ENCODE results near the gene GPRIN3.
A peak's percentile ranks its signal among the peaks of the same experiment; 100 is the strongest.

Gene GPRIN3

DNA sequence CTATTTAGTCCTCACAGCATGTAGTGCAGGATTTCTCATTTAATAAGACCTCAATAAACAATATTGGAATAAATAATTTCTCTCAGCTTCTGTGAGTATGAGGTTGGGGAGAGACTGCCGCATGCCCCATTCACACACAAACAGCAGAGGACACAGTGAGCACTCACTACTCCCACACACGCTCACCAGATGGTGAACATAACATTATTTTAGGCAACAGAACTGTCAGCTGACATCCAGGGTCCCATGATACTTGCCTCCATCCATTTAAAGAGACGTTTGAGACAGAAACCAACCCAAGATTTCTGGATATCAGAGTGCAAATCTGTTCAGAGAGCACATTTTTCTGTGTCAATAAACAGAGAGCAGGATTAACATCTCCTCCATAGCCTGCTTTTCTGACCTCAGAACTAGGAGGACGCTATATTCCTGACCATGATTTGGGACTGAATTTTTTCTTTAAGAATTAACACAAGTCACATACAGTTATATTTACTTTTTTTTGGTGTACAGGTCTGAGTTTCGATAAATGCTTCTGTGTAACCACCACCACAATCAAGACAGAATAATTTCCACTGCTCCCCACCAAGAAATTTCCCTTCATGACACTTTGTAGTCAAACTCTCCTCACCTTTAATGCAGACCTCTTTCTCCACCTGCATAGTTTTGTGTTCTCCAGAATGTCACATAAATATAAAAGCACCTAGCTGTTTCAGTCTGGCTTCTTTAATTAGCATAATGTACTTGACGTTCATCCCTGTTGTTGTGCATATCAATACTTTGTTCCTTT lies 16.7 kb downstream of the GPRIN3 start:
- no peak for DNase-seq (ENCODE audit: low spot score)

DNA sequence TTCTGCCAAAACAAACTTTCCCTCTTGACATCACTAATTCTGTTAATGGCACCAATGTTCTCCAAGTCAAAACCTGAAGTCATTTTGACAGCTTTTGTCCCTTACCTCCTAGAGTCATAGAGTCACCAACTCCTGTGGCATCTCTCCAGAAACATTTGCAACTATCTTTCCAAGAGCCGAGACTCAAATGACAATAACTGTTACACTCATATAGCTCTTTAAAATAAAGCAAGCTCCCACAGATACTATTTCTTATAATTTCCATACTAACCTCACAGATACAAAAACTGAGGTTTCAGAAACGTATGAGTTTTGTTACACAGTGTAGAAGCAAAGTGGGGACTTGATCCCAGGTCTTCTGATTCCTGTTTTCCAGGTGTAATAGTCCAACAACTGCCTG lies 18.3 kb downstream of the GPRIN3 start:
- DNase-seq (ENCODE audit: low spot score): no peak

DNA sequence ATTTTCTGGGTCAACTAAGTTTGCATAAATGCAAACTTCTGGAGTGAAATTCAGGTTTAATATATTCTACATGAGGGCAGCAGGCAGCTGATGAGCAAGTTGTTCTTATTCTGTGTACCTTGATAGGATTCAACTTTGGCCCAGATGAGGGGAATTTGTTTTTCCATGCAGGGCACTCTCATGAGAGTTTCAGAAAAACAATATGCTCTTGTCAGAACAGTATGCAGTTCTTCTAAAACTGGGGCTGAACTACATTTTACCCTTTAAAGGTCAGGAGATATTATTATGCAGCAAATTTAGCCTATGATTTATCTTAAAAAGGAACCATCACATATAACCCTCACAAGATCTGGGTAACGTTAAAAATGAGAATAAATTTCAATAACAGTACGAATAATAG lies 19.2 kb downstream of the GPRIN3 start:
- no peak for DNase-seq (ENCODE audit: low spot score)

DNA sequence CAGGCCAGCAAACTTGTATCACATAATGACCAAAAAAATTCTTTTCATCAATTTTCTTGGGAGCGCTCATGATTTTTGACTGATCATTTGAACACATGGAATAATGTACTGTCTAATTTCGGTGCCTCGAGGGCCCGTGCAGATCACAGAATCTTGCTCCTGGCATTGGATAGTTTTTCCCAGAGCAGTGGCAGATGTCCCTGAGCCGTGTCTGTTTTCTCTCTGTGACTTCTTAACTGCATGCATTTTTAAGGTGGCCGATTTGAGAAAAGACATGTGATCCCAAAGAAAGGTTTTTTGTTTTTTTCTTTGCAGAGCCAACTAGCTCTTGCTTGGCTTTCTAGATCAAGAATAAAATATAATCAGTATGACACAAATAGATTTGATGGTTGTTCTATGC lies 19.7 kb downstream of the GPRIN3 start:
- DNase-seq (ENCODE audit: low spot score): no peak

DNA sequence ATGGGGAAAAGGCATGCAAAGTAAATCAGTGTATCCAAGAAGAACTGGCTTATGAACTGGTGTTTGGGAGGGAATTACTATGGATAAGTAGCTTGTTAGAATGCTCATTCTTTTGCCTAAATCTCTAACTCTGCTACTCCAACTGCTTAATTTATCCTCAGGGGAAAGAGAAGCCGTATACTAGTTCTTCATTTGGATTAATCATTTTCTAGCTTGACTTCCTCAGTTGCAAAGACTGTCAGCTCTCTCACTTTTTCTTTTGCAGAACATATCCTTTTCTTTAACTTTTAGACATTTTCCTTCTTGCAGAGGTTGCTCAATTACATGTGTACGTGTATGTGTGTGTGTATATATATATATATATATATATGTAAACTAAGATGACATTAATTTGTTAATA lies 21.9 kb downstream of the GPRIN3 start:
- DNase-seq (ENCODE audit: low spot score): no peak

DNA sequence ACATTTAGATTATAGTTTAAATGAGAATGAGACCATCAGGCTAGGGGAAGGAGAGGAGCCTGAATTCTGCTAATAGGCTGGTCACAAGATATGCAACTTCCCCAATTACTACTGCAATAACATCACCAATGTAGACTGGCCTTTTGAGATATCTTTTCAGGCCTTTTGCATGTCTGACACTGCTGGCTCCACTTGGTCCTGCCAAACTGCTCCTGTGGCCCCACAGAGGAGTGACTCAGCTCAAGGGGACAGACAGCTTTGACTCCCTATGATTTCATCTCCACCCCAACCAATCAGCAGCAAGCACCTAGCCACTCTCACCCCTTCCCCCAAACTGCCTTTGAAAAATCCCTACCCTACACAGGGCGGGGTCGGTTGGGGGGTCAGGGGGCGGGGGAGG lies 22.8 kb downstream of the GPRIN3 start:
- no peak for DNase-seq (ENCODE audit: low spot score)

DNA sequence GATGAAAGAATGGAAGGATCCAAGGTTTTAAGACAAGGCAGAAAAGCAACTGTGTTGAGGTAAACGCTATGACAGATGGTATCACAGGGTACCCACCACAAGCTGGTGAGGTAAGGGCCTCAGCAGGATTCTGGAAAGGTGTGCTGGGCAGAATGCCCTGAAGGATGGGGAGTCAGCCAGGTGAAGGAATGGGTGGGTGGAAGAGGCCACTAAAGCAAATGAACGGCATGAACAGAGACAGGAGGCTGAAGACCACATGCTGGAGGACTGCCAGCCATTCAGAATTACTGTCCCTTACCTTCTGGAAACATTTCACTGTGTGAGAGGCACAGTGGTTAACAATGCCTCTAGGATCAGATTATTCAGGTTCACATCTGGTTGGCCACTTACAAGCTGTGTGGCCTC lies 23.6 kb downstream of the GPRIN3 start:
- DNase-seq (ENCODE audit: low spot score): no peak

DNA sequence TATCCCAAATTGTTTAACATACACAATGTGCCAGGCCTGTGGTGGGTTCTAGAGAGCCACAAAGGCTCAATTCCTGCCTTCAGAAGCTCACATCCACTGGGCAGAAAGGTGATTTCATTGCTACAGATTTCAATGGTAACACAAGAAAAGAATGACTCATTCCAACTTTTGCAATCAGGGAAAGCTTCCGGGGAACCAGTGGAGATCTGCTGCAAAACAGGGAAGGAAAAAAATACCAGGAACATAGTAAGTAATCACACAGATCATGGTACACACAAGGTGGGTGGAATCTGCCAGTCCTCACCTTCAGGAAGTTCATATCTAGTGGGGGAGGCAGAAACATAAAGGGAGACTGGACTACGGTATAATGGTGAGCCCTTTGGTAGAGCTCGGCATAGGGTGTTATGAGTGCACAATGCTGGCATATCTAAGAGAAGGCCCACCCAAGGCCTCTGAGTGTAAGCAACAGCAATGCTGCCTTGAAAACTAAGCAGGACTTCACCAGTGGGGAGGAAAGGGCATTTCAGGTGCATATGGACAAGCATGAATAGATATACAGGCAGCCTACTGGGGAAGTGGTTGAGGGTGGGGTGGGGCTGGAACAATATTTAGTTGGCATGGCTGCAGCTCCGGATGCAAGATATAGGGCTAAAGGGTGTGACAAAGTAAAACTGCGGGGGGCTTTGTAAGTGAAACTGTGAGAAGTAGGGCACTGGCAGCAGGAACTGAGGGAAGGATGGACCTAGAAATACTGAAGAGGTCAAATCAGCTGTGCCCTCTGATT lies 24.2 kb downstream of the GPRIN3 start:
- no peak for DNase-seq (ENCODE audit: low spot score)

DNA sequence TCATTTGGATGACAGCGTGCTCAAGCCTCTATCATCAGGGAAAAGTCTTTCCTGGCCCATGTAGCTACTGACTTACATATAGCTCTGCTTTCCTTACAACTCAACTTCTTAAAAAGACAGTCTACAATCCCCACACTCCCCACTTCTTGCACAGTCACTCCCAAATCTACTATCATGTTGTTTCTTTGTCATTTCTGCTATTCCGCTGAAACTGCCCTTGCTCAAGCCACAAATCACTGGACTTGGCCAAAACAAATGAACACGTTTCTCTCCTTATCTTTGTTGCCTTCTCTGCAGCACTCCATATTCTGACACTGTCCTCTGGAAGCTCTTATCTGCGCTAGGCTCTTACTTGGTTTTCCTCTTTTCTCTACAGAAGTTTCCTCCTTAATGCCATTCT lies 28.2 kb downstream of the GPRIN3 start:
- no peak for DNase-seq (ENCODE audit: low spot score)

DNA sequence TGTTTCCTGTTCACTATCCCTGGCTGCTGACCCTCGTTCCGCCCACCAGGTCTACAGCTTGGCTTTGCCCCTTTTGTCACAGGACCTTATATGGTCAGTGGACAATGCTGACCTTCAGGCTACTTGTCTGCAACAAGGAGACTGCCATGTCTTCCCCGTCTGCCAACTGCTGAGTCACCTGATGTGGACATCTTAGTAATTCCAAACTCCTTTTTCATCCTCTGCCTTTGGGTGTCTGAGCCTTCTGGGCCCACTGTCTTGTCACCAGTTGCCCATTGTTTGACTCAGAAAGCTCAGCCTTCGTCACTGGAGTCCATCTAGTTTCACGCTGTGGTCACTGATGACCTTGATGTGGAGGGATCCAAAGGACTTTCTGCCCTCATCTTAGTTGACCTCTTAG lies 30.2 kb downstream of the GPRIN3 start:
- DNase-seq (ENCODE audit: low spot score): no peak

DNA sequence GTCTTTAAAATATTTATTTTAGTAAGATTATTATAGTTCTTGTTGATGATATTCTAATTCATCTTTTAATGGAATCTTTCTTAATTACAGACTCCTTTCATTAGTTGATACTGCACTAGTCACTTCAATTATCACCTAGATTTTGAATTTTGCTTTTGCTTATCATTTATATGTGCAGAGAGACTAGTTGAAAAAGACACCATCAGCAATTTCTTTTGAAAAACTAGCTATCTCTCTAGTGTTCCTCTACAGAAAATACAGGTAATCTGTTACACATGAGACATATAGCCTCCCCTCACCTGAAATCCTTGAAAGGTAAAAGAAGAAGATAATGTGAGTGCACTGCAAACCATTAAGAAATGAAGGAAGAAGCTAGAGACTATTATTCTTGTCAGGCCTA lies 31.3 kb downstream of the GPRIN3 start:
- no peak for DNase-seq (ENCODE audit: low spot score)

DNA sequence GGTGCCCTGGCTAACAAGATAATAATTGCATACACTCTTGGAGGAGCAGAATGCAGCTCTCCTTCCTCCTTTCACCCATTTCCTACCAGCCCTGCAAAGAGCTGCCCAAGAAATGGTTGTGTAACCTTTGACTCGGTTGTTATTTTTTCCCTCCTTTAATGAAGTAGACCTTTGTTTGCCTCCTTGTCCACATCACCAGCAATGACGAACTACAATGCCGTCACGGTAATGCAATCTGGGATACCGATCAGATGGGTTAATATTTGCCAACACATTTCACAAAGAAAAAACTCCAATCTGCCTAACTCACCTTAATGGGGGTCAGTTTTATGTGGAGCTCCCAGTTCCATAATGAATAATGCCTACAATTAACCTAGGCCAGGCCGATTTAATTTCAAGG lies 32.0 kb downstream of the GPRIN3 start:
- DNase-seq (ENCODE audit: low spot score): no peak

DNA sequence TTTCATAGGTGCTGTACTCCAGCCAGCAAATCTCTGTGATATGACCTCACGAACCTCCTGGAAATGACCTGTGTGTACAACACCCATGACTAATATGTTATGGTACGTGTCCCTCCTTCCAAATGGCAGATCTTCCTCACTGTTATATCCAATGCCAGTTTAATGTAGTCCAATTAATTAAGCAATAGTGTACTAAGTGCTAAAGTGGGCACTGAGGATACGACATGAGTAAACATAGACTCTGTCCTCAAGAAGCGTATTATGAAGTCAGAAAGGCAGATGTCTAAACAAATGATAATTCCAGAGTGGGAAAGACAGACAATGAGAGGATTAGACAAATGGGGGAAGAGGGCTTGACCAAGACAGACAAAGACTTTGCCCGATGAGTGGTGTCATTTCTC lies 33.9 kb downstream of the GPRIN3 start:
- DNase-seq (ENCODE audit: low spot score): no peak

DNA sequence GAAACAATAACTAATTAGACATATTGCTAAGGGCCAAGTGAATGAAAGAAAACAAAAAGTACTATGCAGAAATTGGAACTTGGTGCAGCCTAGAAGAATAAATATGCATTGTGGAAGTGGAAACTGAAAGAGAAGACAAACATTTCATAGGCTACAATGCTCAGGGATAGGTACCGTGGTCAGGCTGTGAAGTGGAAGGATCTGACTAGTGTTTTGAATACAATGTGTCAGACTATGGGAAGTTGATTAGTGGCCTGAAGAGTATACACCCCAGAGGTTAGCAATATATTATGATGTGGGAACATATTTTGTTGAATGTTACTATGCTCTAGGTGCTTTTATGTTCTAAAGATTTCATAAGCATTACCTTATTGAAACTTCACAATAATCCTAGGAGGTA lies 36.8 kb downstream of the GPRIN3 start:
- DNase-seq (ENCODE audit: low spot score): no peak

DNA sequence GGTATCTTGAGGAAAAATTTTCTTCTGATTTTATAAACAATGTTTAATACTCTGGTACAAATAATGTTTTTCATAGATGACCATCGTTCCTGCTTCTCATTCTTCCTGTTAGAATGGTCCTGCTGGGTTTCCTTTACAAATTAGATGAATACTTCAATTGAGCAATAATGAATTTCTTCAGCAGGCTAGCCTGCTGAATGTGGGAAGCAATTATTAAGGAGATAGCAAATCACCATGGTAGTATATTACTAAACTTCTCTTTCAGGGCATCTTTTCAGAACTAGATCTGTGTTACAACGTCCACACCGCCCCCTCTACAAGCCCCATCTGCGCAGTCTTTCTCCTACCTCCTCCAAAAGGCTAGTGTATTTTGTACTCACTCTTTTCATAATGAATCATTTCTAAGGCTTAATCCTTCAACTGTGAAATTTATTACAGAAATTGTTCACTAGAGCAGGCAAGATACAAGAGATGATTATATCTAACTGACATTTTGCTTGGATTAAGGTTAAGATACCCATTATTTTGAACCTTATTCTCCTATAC lies 38.4 kb downstream of the GPRIN3 start:
- no peak for DNase-seq (ENCODE audit: low spot score)

DNA sequence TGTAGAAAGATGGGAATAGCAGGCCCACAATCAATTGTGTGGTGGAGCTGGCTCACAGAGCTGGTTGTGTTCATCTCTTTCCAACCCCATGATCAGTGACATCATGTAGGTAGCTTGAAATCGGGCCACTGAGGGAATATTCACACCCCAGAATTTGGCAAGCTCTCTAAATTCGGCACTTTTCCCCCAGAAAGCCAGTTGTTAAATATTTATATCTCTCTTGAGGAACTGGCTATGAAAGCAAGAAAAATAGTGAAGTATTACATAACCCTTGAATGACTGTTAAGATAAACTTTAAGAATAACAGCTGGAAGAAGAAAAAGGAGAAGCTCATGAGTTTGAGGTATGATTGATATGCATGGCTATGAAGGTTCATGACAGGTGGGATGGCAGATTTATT lies 38.9 kb downstream of the GPRIN3 start:
- DNase-seq (ENCODE audit: low spot score): no peak

DNA sequence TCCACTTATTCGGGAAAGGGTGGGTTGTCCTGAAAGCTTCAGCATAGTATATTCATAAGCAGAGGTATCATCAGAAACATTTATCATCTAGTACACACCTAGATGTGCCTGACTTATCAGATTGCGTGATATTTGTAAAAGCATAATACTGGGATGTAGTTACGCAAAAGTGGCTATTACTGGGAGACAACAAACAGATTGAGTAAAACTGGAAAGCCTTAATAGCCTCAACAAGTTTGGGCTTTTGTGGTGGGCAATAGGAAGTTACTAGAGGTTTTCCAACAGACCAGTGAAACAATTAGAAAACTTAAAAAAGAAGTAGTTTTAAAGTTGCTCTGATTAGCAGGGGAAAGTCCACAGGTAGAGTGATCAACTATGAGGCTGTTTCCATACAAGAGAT lies 39.8 kb downstream of the GPRIN3 start:
- no peak for DNase-seq (ENCODE audit: low spot score)

DNA sequence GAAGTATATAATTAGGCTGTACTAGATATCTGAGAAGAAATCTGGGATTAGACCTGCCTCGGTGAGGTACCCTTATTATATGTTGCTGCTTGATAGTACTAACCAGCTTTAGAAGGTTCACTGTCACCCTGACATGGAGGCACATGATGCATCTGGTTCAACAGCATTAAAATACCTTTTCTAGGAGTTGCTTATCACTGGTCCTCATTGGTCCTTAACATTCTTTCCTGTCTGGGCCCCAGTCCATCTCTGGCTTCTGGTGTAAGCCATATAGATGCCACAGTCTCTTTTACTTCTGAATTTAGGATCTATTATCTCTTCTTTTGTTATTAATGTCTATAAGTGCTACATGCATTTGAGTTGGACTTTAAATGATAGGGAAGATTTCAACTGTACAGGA lies 40.2 kb downstream of the GPRIN3 start:
- DNase-seq (ENCODE audit: low spot score): no peak

DNA sequence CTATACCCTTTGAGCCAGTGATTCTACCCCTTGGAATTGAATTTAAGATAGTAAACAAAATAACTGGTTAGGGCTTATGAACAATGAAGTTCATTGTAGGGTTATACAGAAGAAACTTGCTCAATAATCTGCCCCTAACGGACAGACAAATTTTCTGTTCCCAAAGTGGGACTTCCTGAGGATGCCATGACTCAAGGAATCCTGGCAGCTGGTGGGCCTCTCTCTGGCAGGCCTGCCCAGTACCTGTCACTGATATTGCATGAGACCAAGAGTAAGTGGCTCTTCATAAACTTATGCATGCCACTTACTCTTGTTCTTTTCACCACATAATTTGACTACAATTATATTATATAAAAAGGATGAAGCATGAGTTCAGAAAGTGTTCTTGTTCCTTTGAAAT lies 41.5 kb downstream of the GPRIN3 start:
- no peak for DNase-seq (ENCODE audit: low spot score)

DNA sequence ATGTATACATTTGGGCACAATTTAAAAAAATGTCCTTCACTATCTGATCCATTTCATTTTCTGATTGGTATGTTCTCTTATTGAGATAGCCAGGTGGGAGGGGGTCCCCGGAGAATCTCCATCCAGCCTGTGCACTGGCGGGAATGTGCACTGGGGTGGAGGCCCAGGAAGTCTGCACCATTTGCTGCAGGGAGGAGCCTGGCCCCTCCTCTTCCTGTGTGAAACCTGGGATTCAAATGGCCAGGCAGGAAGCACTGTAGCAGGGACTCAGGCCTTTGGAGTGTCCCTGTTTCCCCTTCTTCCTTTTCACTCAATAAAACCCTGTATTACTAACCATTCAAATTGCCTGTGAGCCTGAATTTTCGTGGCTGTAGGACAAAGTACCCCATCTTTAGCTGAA lies 44.3 kb downstream of the GPRIN3 start:
- DNase-seq (ENCODE audit: low spot score): no peak

DNA sequence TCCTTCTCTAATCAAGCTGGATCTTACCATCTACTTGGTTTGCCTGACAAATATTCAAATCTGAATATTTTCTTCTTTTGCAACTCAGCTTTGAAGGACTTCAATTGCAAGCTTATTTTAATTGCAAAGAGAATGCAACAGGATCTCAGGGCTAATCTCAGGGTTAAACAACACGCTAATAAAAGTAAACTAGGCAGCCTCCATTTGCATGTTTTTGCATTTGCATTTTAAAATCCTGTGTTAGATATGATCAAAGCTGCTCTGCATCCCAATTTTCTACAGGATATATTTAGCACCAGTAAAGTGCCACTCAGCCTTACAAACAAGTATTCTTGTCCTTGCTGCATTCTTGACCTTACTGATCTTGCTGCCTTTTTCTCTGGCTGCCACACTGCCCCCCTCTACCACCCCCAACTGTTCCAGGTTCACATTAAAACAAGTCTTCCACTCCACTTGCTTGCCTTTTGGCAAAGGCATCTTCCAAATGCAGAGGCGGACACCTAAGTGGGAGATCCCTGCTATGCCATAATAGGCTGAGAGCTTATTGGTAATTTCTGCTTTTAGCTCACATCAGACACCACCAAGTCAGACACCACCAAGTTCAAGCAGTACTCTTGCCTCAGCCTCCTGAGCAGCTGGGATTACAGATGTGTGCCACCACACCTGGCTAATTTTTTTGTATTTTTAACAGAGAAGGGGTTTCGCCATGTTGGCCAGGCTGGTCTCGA lies 48.1 kb downstream of the GPRIN3 start:
- peak; percentile 78 for DNase-seq (ENCODE audit: low spot score)

DNA sequence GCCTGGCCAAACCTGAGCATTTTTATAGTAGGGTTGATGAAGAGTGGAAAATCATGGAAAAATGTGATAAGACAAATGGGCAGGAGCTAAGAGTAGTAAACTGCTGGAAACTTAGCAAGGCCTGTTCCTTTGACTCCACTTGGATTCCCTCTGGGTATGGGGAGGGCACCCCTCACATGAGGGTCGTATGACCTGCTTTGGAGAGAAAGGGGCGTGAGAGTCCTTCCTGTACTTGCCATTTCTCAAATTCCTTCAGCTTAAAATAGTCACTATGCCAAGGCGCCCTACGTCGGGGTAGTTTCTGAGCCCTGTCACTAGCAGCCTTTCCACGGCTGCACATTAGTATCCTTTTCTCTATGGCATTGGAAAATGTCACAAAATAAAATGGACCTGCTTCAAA lies 49.1 kb downstream of the GPRIN3 start:
- no peak for DNase-seq (ENCODE audit: low spot score)

DNA sequence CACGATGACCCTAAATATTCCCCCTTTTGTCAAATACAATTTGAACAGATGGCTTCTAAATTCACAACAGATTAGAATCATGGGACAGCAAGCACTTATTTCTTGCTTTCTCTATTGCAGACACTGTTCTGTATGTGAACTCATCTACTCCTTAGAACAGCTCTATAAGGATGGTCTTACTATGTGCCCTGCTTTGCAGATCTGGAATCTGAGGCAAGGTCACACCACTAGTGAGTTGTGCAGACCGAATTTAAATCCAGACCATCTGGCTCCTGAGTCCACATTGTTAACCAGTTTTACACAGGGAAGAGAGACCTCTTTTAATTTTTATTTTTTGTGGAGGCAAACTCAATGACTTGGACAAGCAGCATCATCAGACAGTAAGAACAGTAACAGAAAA lies 50.2 kb downstream of the GPRIN3 start:
- DNase-seq (ENCODE audit: low spot score): no peak
